Measurements from ENCODE around the gene CFDP1. TPM values are rescaled to one million over a fixed set of nuclear protein-coding genes. Genes with fewer than 3 reads are reported as not detected.
"Not testable (repeated sequence)": the region's sequence is repeated elsewhere in the genome, so short reads cannot be mapped to it uniquely, and the experiment has no call there.

The CFDP1 gene
- total and polyA plus RNA-seq, 2 donors (not counting 1 experiment from before 2014, with no cell fraction given), result 6.3 to 42.8 TPM

DNA sequence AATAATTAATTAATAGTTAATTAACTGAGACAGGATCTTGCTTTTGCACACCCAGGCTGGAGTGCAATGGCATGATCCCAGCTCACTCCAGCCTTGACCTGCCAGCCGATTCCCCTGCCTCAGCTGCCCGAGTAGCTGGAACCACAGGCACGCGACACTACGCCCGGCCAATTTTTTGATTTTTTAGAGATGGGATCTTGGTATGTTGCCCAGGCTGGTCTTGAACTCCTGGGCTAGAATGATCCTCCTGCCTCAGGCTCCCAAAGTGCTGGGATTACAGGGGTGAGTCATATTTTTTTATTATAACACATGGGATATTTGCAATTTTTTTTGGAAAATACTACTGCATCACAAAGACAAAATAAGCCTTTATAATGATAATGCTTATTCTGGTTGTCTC lies 151.5 kb downstream of the CFDP1 start:
- no peak for DNase-seq
- H3K9me3 ChIP-seq (ENCODE audit: control extremely low read depth in 1 of 3, control insufficient read depth in 2 of 3, insufficient read depth in 1 of 3, low read length in 2 of 3), result peaks cover 0 to 3% (median 0%) of the 10 kb centered on the region in 3 donors
- TF ChIP-seq, protein P1, sequence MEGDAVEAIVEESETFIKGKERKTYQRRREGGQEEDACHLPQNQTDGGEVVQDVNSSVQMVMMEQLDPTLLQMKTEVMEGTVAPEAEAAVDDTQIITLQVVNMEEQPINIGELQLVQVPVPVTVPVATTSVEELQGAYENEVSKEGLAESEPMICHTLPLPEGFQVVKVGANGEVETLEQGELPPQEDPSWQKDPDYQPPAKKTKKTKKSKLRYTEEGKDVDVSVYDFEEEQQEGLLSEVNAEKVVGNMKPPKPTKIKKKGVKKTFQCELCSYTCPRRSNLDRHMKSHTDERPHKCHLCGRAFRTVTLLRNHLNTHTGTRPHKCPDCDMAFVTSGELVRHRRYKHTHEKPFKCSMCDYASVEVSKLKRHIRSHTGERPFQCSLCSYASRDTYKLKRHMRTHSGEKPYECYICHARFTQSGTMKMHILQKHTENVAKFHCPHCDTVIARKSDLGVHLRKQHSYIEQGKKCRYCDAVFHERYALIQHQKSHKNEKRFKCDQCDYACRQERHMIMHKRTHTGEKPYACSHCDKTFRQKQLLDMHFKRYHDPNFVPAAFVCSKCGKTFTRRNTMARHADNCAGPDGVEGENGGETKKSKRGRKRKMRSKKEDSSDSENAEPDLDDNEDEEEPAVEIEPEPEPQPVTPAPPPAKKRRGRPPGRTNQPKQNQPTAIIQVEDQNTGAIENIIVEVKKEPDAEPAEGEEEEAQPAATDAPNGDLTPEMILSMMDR (IDR thresholded peaks at IDR 0.05), result no peak
- TF ChIP-seq EZH2 (IDR thresholded peaks at IDR 0.05; ENCODE audit: borderline replicate concordance, insufficient read depth, low read depth, low read length, poor library complexity, severe bottlenecking), result no peak
- H3K4me3 ChIP-seq (ENCODE audit: control extremely low read depth in 1 of 5, extremely low read depth in 1 of 5, insufficient read depth in 1 of 5, low read depth in 2 of 5, low read length in 4 of 5), result no peak overlapping the region
- H3K27ac ChIP-seq (ENCODE audit: low read length in 2 of 2), result no peak overlapping the region
- H3K9ac ChIP-seq (ENCODE audit: low read length), result no peak overlapping the region
- Mint-ChIP-seq H3K27me3 (no peaks in the 10 kb centered on the region), H3K9me3 (ENCODE audit: insufficient read depth) (no peaks in the 10 kb centered on the region), H3K4me3 (no peak overlapping the region), H3K27ac (no peak overlapping the region), H3K4me1 (no peaks in the 10 kb centered on the region)
- H3K4me2 ChIP-seq (replicated peaks; ENCODE audit: low read depth, low read length, poor library complexity, severe bottlenecking), result no peak overlapping the region
- intact Hi-C loops (cut with micrococcal nuclease), result no loop called here
- peaks cover 0 to 12% (median 0%) of the 10 kb centered on the region in 4 experiments for H3K27me3 ChIP-seq (replicated peaks in 1 of 4; ENCODE audit: control extremely low read depth in 1 of 4, control insufficient read depth in 3 of 4, insufficient read depth in 4 of 4, low read length in 3 of 4)
- H3K4me1 ChIP-seq (ENCODE audit: control insufficient read depth in 2 of 2, insufficient read depth in 2 of 2, low read length in 2 of 2), result no peaks in the 10 kb centered on the region
- H3K36me3 ChIP-seq (replicated peaks in 1 of 2; ENCODE audit: control extremely low read depth in 1 of 2, control insufficient read depth in 1 of 2, extremely low read depth in 1 of 2, insufficient read depth in 2 of 2, low read length in 1 of 2), result no peaks in the 10 kb centered on the region
- WGBS (ENCODE audit: insufficient coverage), result 100% methylated on average over 4 of the region's 6 CpGs
- no peak for ATAC-seq (ENCODE audit: low read depth)
- POLR2A ChIA-PET, result no interaction called here
- no peaks in the 10 kb centered on the region for H4K20me1 ChIP-seq (ENCODE audit: control insufficient read depth, insufficient read depth, low read length, poor library complexity, severe bottlenecking)
- no peak overlapping the region for H2AFZ ChIP-seq (ENCODE audit: insufficient read depth, low read depth, low read length, poor library complexity, severe bottlenecking)
- CTCF ChIA-PET, result no interaction called here
- no peaks in the 10 kb centered on the region for H3K79me2 ChIP-seq (ENCODE audit: control insufficient read depth, insufficient read depth, low read length)

DNA sequence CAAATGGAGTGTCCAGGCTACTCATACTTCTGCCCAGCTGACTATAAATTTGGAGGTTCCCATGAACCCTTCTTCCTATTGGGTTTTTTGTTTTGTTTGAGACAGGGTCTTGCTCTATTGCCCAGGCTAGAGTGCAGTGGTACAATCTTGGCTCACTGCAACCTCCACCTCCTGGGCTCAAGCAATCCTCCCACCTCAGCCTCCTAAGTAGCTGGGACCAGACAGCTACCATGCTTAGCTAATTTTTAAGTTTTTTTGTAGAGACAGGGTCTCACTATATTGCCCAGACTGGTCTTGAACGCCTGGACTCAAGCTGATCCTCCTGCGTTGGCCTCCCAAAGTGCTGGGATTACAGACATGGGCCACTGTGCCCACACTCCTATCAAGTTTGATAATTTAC lies 152.3 kb downstream of the CFDP1 start:
- H3K4me1 Mint-ChIP-seq, result not testable (repeated sequence)

More for the DNA sequence above, 152.3 kb downstream of the CFDP1 start:
- CTCF ChIA-PET, result interaction anchor here (0.9 kb wide), 1 partner anchor 18 kb away, joined by 3 read pairs; no protein-coding TSS in a partner anchor
- H3K27me3 Mint-ChIP-seq; DNase-seq; H3K36me3 ChIP-seq (replicated peaks in 1 of 2; ENCODE audit: control extremely low read depth in 1 of 2, control insufficient read depth in 1 of 2, extremely low read depth in 1 of 2, insufficient read depth in 2 of 2, low read length in 1 of 2); H3K4me3 ChIP-seq (ENCODE audit: control extremely low read depth in 1 of 5, extremely low read depth in 1 of 5, insufficient read depth in 1 of 5, low read depth in 2 of 5, low read length in 4 of 5); H3K9ac ChIP-seq (ENCODE audit: low read length); H3K79me2 ChIP-seq (ENCODE audit: control insufficient read depth, insufficient read depth, low read length); H3K4me1 ChIP-seq (ENCODE audit: control insufficient read depth in 2 of 2, insufficient read depth in 2 of 2, low read length in 2 of 2); H3K27ac ChIP-seq (ENCODE audit: low read length in 2 of 2); H3K27ac Mint-ChIP-seq; H3K4me3 Mint-ChIP-seq; H3K9me3 ChIP-seq (ENCODE audit: control extremely low read depth in 1 of 3, control insufficient read depth in 2 of 3, insufficient read depth in 1 of 3, low read length in 2 of 3); intact Hi-C loops (cut with micrococcal nuclease); H2AFZ ChIP-seq (ENCODE audit: insufficient read depth, low read depth, low read length, poor library complexity, severe bottlenecking); H3K9me3 Mint-ChIP-seq (ENCODE audit: insufficient read depth); ATAC-seq (ENCODE audit: low read depth); H4K20me1 ChIP-seq (ENCODE audit: control insufficient read depth, insufficient read depth, low read length, poor library complexity, severe bottlenecking); H3K4me2 ChIP-seq (replicated peaks; ENCODE audit: low read depth, low read length, poor library complexity, severe bottlenecking); POLR2A ChIA-PET: not testable (repeated sequence)
- peaks cover 0 to 12% (median 0%) of the 10 kb centered on the region in 4 experiments for H3K27me3 ChIP-seq (replicated peaks in 1 of 4; ENCODE audit: control extremely low read depth in 1 of 4, control insufficient read depth in 3 of 4, insufficient read depth in 4 of 4, low read length in 3 of 4)
- WGBS (ENCODE audit: insufficient coverage), result 90% methylated on average over 2 of the region's 2 CpGs

Data from B cell (primary cell).